ENCODE measurements around the gene RPS21.

- TF ChIP-seq CTCF (IDR thresholded peaks at IDR 0.05; ENCODE audit: low read depth, low read length, missing input control) (no peak), EGR1 (IDR thresholded peaks at IDR 0.05; ENCODE audit: low read depth in 2 of 2) (no peak)
Observed at GRCh38 chr20:62392621-62393334, 5.9 kb downstream of the RPS21 start.

Measured in liver (tissue), 3 donors.